Limb (tissue), 2 donors: ENCODE measurements around the gene MCRS1.
"Not testable (repeated sequence)": the region's sequence is repeated elsewhere in the genome, so short reads cannot be mapped to it uniquely, and the experiment has no call there.

ENCODE experiments used
- DNase-seq, 2 donors: peaks; one replicate each; pipeline ENCODE4 v3.0.0-alpha.2; 2016; ENCODE audit errors: extremely low spot score in 2 of 2

Gene MCRS1

DNA sequence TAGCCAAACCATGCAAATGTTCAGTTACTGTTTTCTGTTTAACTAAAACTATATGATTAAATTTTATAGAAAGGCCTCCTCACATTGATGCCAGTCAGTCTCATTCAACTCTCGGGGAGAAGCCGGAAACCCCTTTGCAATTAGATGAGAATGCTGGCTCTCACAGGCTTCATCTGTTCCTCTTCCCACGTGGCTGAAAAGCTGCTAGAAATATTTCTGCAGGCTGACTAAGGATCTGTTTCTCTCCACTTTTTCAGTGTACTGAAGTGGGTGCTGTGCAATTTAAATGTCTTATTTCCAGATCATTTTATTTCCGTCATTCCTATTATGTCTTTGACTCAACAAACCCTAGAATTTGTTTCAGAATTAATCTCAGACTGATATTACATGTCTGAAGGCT lies 46.6 kb downstream of the MCRS1 start:
- no peak for DNase-seq

DNA sequence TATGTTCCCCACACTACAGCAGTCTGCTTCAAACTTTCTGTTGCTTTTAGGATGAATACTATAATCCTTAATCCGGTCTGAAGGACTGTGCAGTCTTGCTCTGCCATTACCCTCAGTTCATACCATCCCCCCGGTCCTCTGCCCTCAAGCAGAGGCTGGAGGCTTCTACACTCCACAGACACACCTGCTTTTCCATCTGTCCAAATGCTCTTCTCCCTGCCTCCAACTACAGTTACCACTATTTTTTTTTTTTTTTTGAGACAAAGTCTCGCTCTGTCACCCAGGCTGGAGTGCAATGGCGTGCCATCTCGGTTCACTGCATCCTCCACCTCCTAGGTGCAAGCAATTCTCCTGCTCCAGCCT lies 48.4 kb downstream of the MCRS1 start:
- DNase-seq = no peak

DNA sequence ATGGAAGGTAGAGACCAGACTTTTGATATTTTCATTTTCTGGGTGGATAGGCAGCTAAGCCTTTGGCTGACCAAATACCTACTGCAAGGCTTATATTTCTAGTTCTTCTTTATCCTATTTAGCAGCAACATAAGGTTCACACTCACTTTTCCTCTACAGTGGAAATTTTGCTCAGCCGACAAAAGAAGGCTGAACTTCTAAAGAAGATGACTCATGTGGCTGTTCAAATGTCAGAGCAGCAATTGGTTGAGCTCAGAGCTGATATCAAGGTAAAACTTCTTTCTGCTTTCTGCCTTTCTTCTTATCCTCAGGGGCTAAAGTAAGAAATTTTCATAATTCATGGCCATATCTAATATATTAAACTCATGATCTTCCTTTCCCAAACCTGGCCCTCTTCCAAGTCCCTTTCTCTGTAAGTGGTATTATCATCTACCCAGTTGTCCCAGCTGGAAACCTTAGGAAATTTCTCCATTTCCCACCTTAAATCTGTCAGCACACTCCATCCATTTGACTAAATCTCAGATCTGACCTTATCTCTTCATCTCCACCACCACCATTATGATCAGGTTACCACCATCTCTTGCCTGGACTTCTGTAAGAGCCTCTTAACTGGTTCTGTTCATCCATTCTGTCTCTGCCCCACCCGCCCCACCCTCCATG lies 48.9 kb downstream of the MCRS1 start:
- DNase-seq = no peak

DNA sequence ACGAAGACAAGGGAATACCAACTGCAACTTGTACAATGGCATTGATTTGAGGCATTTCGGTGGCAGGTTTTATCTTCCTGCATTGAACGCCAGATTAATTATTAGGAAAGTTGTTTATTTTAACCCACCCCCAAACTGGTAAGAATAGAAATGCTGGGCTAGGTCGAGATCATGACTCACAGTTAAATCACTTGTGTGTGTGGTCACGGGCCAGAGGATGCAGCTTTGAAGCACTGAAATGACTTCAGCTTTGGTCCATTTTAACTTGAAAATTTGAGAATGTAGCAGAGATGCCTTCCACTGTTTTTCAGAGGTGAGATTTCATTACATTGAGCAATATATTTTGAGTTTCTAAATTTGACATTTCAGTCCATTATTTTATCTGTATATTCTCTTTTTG lies 52.7 kb downstream of the MCRS1 start:
- DNase-seq = no peak

DNA sequence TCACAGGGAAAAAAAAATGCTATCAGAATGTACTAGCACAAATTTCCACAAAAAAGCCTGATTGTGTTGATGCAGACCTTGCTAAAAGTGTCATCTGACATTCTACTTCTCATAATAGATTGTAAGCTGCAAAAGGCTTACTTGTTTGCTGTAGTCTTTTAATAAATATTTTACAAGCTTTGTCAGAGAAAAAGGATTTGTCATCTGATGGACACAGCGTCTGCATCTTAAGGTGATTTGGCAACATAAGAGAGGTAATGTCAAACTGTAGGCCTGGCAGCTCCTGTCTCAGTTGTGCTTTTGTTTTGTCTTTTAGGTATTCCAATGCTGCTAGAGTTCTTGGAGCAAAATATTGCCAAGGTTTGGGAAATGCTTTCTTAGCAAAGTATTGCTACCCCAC lies 55.4 kb downstream of the MCRS1 start:
- DNase-seq = no peak

DNA sequence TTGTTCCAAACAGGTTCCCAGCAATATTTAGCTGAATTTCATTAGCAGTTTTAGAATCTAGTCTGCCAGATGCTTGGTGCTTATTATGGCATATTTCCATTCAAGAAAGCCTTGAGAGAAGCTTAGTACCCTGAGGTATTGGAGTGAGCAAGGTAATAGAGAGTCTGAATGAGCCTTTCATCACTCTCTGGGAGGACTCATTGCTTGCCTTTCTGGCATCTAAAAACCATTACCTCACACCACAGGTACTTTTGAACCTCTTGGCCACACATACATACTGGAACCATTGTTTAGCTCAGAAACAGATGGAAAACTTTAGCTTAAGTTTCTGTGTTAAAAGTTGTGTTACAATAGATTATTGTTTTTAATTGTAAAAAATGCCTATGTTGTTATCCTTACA lies 56.5 kb downstream of the MCRS1 start:
- no peak for DNase-seq

DNA sequence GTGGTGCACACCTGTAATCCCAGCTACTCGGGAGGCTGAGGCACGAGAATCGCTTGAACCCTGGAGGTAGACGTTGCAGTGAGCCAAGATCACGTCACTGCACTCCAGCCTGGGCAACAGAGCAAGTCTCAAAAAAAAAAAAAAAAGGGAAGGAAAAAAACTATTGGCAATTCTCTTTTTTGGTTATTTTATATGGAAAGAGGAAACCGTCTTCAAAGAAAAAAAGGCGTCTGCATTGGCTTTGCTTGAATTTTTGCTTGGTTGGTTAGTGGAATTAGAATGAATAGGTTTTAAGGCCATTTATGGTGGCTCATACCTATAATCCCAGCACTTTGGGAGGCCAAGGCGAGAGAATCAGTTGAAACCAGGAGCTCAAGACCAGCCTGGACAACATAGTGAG lies 58.3 kb downstream of the MCRS1 start:
- DNase-seq = not testable (repeated sequence)
